Esophagus (tissue), 2 donors: ENCODE measurements around the gene NSMCE1. TPM values are rescaled to one million over a fixed set of nuclear protein-coding genes. Genes with fewer than 3 reads are reported as not detected.

Source experiments
- H3K27ac ChIP-seq, 2 donors: one replicate each; pipeline ENCODE4 v1.5.1; 2013; ENCODE audit warnings: low read depth in 2 of 2, mild to moderate bottlenecking in 2 of 2, inconsistent platforms in 1 of 2, low read length in 1 of 2, moderate library complexity in 1 of 2
- H3K27me3 ChIP-seq, 2 donors: one replicate each; pipeline ENCODE4 v1.6.1; 2013; ENCODE audit warnings: low read length in 2 of 2, control low read depth in 1 of 2, mild to moderate bottlenecking in 1 of 2; ENCODE audit not compliant: insufficient read depth in 2 of 2, control insufficient read depth in 1 of 2
- H3K36me3 ChIP-seq, 2 donors: one replicate each; pipeline ENCODE4 v1.6.1; 2013; ENCODE audit warnings: low read length in 1 of 2; ENCODE audit not compliant: control insufficient read depth in 2 of 2, insufficient read depth in 2 of 2
- H3K4me1 ChIP-seq, 2 donors: one replicate each; pipeline ENCODE4 v1.6.1; 2013; ENCODE audit warnings: low read length in 1 of 2; ENCODE audit not compliant: control insufficient read depth in 2 of 2, insufficient read depth in 2 of 2
- H3K4me3 ChIP-seq, 2 donors: one replicate each; pipeline ENCODE4 v1.5.1; 2013; ENCODE audit warnings: low read length in 2 of 2, mild to moderate bottlenecking in 2 of 2, low read depth in 1 of 2, moderate library complexity in 1 of 2
- H3K9me3 ChIP-seq, 2 donors: one replicate each; pipeline ENCODE4 v1.6.1; 2013; ENCODE audit warnings: mild to moderate bottlenecking in 2 of 2, low read depth in 1 of 2, low read length in 1 of 2, moderate library complexity in 1 of 2; ENCODE audit not compliant: control insufficient read depth in 2 of 2, insufficient read depth in 1 of 2
- WGBS, 2 donors: extraction: QIAGEN DNeasy Blood & Tissue Kit; methylation state at CpG; one replicate each; pipeline ENCODE4 v1.1.7; 2013; 5-methylcytosine and 5-hydroxymethylcytosine counted together
- polyA plus RNA-seq, 2 donors: library from polyadenylated mRNA; stranded (reverse); fragments of 200-250 nt; gene quantifications; one replicate each; pipeline ENCODE4 v1.2.3, GENCODE V29; 2013
- donor health status: healthy with polysubstance abuse.
- donor health status: Bipolar disorder and iron deficiency.

Gene NSMCE1
- polyA plus RNA-seq, 2 donors: 29.0 to 47.1 TPM

DNA sequence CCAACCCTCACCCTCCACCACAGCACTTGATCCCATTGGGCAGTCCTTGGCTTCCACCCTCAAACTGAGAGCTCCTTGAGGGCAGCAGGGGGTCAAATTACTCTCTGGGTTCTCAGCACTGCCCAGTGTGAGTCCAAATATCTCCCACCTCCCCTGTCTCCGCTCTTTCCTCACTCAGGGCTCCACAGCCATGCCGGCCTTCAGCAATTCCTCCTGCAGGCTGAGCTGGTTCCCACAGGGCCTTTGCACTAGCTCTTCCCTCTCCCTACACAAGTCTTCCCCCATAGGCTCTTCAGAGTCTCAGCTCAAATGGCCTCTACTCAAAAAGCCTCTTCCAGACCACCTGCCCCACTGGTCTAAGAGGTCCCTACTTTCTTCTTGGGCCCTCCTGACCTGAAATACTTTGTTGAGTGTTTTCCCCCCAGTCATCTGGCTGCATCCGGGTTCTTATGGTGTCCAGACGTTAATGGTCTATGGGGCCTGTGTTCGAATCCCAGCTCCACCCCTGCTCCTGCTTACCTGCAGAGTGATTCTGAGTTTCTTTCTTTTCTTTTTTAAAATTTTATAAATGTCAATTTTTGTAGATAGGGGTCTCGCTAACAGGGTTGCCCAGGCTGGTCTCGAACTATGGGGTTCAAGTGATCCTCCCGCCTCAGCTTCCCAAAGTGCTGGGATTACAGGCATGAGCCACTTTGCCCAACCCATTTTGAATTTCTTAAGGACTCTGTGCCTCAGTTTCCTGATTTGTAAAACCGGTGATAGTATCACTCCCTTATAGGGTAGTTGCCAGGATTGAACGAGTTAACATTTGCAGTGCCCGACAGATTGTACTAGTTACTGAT, 44.2 kb upstream of the NSMCE1 start:
- no peaks in the 10 kb centered on the region for H3K27me3 ChIP-seq
- H3K9me3 ChIP-seq: no peaks in the 10 kb centered on the region
- H3K27ac ChIP-seq: peak overlapping the region; percentile 98 to 99
- H3K4me1 ChIP-seq: peaks cover 0 to 12% of the 10 kb centered on the region in 2 donors
- H3K36me3 ChIP-seq: no peaks in the 10 kb centered on the region
- peak overlapping the region; percentile 89 to 95 for H3K4me3 ChIP-seq
- 65 to 67% methylated on average over 11 of the region's 11 CpGs for WGBS, 2 donors

GRCh38 chr16:27311897-27312303, 43.3 kb upstream of the NSMCE1 start:
- Histone ChIP-seq H3K36me3 (no peaks in the 10 kb centered on the region), H3K4me1 (peaks cover 0 to 11% of the 10 kb centered on the region in 2 donors), H3K4me3 (no peak overlapping the region), H3K27me3 (no peaks in the 10 kb centered on the region), H3K9me3 (no peaks in the 10 kb centered on the region), H3K27ac (no peak overlapping the region)
- WGBS, 2 donors: 79 to 90% methylated on average over 7 of the region's 7 CpGs

DNA sequence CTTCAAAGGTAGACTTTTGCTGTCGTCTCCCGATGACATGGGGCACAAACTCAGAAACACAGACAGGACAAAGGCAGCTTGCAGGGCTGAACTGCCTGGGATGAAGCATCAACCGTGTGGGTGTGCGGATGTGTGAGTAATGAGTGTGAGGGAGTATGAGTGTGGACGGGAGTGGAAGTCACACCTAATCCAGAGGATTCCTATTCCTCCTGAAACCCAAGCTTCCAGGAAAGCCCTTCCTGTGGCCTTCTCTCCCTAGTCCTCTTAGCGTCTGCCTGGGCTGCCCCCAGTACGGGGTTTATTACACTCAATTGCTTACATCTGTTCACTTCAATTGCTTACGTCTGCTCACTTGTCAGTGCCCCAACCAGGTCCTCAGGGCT, 42.9 kb upstream of the NSMCE1 start:
- Histone ChIP-seq H3K27ac (no peak overlapping the region), H3K36me3 (no peaks in the 10 kb centered on the region), H3K4me1 (peaks cover 0 to 11% of the 10 kb centered on the region in 2 donors), H3K27me3 (no peaks in the 10 kb centered on the region), H3K9me3 (no peaks in the 10 kb centered on the region), H3K4me3 (no peak overlapping the region)
- WGBS, 2 donors: 66 to 69% methylated on average over 8 of the region's 8 CpGs

DNA sequence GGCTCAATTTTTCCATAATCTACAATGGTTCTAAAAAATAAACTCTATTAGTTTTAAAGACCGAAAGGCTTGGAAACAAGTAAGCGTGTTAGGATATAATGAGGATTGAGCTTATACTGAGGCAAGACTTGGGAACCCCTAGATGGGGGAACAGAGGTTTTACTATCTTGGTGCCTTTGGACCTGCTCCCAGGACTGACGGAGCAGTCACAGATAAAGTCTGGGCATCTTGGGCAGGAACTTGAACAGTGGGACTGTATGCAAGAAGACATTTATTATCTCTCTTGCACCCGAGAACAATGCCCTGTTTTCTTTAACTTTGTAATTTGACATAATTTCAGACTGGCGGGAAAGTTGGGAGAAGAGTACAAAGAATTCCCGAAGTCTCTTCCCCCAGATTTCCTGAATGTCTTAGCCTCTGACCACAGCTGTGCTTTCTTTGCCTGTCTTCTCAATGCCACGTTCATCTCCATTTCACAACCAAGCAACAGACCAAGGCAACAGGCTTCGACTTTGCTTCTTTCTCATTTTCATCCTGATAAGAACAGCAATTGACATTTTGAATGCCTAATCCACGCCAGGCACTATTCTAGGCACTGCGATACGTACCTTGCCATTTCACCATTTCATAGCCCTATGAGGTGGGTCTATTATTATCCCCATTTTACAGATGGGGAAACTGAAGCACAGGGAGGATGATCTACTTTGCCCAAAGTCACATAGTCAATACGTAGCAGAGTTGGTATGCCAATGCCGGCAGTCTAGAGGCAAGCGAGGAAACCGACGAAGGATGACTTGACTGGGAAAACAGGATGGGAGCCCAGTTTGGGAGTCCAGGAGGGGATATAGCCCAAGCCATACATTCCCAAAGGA, 42.2 kb upstream of the NSMCE1 start:
- no peaks in the 10 kb centered on the region for H3K36me3 ChIP-seq
- H3K27ac ChIP-seq: no peak overlapping the region
- H3K27me3 ChIP-seq: no peaks in the 10 kb centered on the region

DNA sequence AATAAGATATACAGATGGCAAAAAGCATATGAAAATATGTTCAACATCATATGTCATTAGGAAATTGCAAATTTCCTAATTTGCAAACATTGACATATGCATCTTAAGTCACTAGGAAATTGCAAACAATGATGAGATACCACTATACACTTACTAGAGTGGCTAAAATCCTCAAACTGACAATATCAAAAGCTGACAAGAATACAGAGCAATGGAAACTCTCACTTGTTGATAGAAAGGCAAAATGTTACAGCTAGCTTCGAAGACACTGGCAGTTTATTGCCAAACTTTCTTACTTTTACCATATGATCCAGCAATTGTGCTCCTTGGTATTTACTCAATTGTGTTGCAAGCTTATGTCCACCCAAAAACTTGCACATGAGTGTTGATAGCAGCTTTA, 40.2 kb upstream of the NSMCE1 start:
- Histone ChIP-seq H3K9me3 (no peaks in the 10 kb centered on the region), H3K4me1 (peaks cover 0 to 2% of the 10 kb centered on the region in 2 donors), H3K36me3 (no peaks in the 10 kb centered on the region), H3K27me3 (no peaks in the 10 kb centered on the region), H3K4me3 (no peak overlapping the region), H3K27ac (no peak overlapping the region)
- 87 to 88% methylated on average over 1 of the region's 1 CpG for WGBS, 2 donors

More for the DNA sequence above, 42.2 kb upstream of the NSMCE1 start:
- H3K4me3 ChIP-seq: no peak overlapping the region
- peaks cover 0 to 10% of the 10 kb centered on the region in 2 donors for H3K4me1 ChIP-seq
- WGBS, 2 donors: 78 to 86% methylated on average over 16 of the region's 16 CpGs
- no peaks in the 10 kb centered on the region for H3K9me3 ChIP-seq

- H3K36me3 ChIP-seq: no peaks in the 10 kb centered on the region
- no peak overlapping the region for H3K4me3 ChIP-seq
- no peaks in the 10 kb centered on the region for H3K27me3 ChIP-seq
- H3K4me1 ChIP-seq: peaks cover 0 to 2% of the 10 kb centered on the region in 2 donors
- H3K9me3 ChIP-seq: no peaks in the 10 kb centered on the region
- H3K27ac ChIP-seq: peak overlapping the region in 1 of 2 donors; percentile 10
- 91 to 94% methylated on average over 9 of the region's 9 CpGs for WGBS, 2 donors
Observed at GRCh38 chr16:27305839-27306442, 37.4 kb upstream of the NSMCE1 start.

DNA sequence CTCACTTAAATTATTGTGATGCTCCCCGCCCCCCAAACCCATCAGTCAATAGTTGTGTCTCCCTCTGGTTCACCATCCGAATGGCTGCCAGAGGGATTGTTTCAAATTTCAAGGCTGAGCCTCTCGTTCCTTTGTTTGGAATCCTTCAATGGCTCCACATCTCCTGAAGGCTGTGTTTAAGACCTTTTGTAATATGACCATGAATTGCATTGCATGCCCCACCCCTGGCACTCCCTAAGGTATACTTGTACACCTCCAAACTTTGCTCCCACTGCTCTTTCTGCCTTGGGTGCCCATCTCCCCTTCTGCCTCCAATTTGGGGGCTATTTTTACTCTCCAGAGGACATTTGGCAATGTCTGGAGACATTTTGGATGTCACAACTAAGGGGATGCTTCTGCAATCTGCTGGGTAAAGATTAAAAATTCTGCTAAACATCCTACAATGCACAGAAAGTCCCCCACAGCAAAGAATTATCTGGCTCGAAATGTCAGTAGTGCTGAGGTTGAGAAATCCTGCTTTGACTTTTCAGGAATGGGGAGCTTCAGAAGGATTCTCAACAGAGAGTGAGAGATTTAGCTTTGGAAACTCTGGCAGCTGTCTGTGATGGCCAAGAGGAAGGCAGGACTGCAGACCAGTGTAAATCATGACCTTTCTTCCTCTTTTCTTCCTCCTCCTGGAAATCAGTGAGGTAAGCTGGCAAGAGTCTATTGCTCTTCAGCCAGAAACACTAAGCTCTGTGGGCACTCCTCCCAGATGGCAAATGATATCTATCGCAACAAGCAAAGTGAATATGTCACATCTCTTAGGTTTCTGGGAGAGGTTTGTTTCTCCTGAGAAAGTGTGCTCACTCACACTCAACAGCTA, 36.5 kb upstream of the NSMCE1 start:
- Histone ChIP-seq H3K4me3 (no peak overlapping the region), H3K36me3 (no peaks in the 10 kb centered on the region), H3K4me1 (peaks cover 0 to 2% of the 10 kb centered on the region in 2 donors), H3K27ac (peak overlapping the region in 1 of 2 donors; percentile 26), H3K9me3 (no peaks in the 10 kb centered on the region), H3K27me3 (no peaks in the 10 kb centered on the region)
- 56% methylated on average over 5 of the region's 5 CpGs for WGBS, 2 donors

DNA sequence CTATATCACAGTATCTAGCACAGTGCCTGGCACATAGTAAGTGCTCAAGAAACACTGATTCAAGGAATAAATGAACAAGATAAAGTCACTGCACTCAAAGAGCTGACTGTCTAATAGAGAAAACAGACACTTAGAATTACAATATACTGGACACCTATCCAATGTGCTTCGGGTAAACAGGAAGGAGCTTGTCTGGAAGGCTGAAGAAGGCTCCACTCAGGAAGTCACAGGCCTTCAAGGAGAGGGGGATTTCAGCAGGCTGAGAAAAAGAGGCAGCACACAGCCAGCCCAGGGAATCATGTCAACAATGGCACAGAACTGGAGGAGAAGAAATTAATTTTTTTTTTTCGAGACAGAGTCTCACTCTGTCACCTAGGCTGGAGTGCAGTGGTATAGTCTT, 35.5 kb upstream of the NSMCE1 start:
- Histone ChIP-seq H3K36me3 (no peaks in the 10 kb centered on the region), H3K4me3 (no peak overlapping the region), H3K4me1 (peaks cover 0 to 2% of the 10 kb centered on the region in 2 donors), H3K27ac (no peak overlapping the region), H3K27me3 (no peaks in the 10 kb centered on the region), H3K9me3 (no peaks in the 10 kb centered on the region)
- WGBS, 2 donors: 63 to 71% methylated on average over 2 of the region's 2 CpGs
